HEK293 (cell line): ENCODE results near the gene SNRNP70.
A peak's percentile ranks its signal among the peaks of the same experiment; 100 is the strongest.

Source experiments
- BCL11A ChIP-seq: fragments of 450-650 bp; formaldehyde crosslinking; IDR thresholded peaks from 2 replicates; pipeline ENCODE4 v1.5.1; 2016; ENCODE audit warnings: low read depth, missing biosample characterization, missing genetic modification characterization
- GLIS1 ChIP-seq: fragments of 450-650 bp; formaldehyde crosslinking; IDR thresholded peaks from 2 replicates; pipeline ENCODE4 v1.5.1; 2016; ENCODE audit warnings: missing biosample characterization, missing genetic modification characterization
- HIC1 ChIP-seq: fragments of 450-650 bp; formaldehyde crosslinking; IDR thresholded peaks from 2 replicates; pipeline ENCODE4 v1.5.1; 2016; ENCODE audit warnings: missing biosample characterization, missing genetic modification characterization
- HOXD13 ChIP-seq: sonication (generic); formaldehyde crosslinking; IDR thresholded peaks from 2 replicates; pipeline ENCODE4 v1.8.0; 2022; ENCODE audit warnings: missing genetic modification reagents, borderline replicate concordance
- KLF9 ChIP-seq: fragments of 450-650 bp; formaldehyde crosslinking; IDR thresholded peaks from 2 replicates; pipeline ENCODE4 v1.5.1; 2016; ENCODE audit warnings: missing biosample characterization, missing genetic modification characterization, low read depth
- PATZ1 ChIP-seq: fragments of 450-650 bp; formaldehyde crosslinking; IDR thresholded peaks from 2 replicates; pipeline ENCODE4 v1.5.1; 2016; ENCODE audit warnings: missing biosample characterization, missing genetic modification characterization
- REST ChIP-seq: fragments of 450-650 bp; formaldehyde crosslinking; IDR thresholded peaks from 2 replicates; pipeline ENCODE4 v1.5.1; 2016; ENCODE audit warnings: missing biosample characterization, missing genetic modification characterization
- TRIM28 ChIP-seq: IDR thresholded peaks from 2 replicates; pipeline ENCODE4 v1.6.1; 2011; ENCODE audit warnings: low read length, control low read depth, borderline replicate concordance
- YY1 ChIP-seq: fragments of 450-650 bp; formaldehyde crosslinking; IDR thresholded peaks from 2 replicates; pipeline ENCODE4 v1.5.1; 2018; ENCODE audit warnings: missing biosample characterization, missing genetic modification characterization
- ZBTB20 ChIP-seq: fragments of 450-650 bp; formaldehyde crosslinking; IDR thresholded peaks from 2 replicates; pipeline ENCODE4 v1.5.1; 2016; ENCODE audit warnings: missing biosample characterization, missing genetic modification characterization
- ZBTB44 ChIP-seq: fragments of 450-650 bp; IDR thresholded peaks from 2 replicates; pipeline ENCODE4 v1.5.1; 2018; ENCODE audit warnings: missing biosample characterization, mild to moderate bottlenecking, missing genetic modification characterization
- ZBTB48 ChIP-seq: fragments of 450-650 bp; formaldehyde crosslinking; IDR thresholded peaks from 2 replicates; pipeline ENCODE4 v1.5.1; 2016; ENCODE audit warnings: missing biosample characterization, missing genetic modification characterization
- ZNF10 ChIP-seq: fragments of 450-650 bp; formaldehyde crosslinking; IDR thresholded peaks from 2 replicates; pipeline ENCODE4 v1.5.1; 2017; ENCODE audit warnings: missing biosample characterization, missing genetic modification characterization
- ZNF16 ChIP-seq: fragments of 450-650 bp; formaldehyde crosslinking; IDR thresholded peaks from 2 replicates; pipeline ENCODE4 v1.5.1; 2016; ENCODE audit warnings: low read depth, missing biosample characterization, missing genetic modification characterization
- ZNF239 ChIP-seq: fragments of 450-650 bp; formaldehyde crosslinking; IDR thresholded peaks from 2 replicates; pipeline ENCODE4 v1.5.1; 2016; ENCODE audit warnings: missing biosample characterization, missing genetic modification characterization
- ZNF248 ChIP-seq: fragments of 450-650 bp; formaldehyde crosslinking; IDR thresholded peaks from 2 replicates; pipeline ENCODE4 v1.5.1; 2017; ENCODE audit warnings: missing biosample characterization, missing genetic modification characterization
- ZNF391 ChIP-seq: fragments of 450-650 bp; formaldehyde crosslinking; IDR thresholded peaks from 2 replicates; pipeline ENCODE4 v1.5.1; 2016; ENCODE audit warnings: low read depth, missing biosample characterization, missing genetic modification characterization, borderline replicate concordance
- ZNF501 ChIP-seq: fragments of 450-650 bp; formaldehyde crosslinking; IDR thresholded peaks from 2 replicates; pipeline ENCODE4 v1.5.1; 2016; ENCODE audit warnings: missing biosample characterization, missing genetic modification characterization
- ZNF518A ChIP-seq: fragments of 450-650 bp; formaldehyde crosslinking; conservative IDR thresholded peaks from 2 replicates; pipeline ENCODE4 v1.5.1; 2016; ENCODE audit warnings: low read depth, missing biosample characterization, missing genetic modification characterization
- ZNF549 ChIP-seq: fragments of 450-650 bp; IDR thresholded peaks from 2 replicates; pipeline ENCODE4 v1.5.1; 2018; ENCODE audit warnings: missing biosample characterization, missing genetic modification characterization, mild to moderate bottlenecking, inconsistent platforms, moderate library complexity
- ZNF561 ChIP-seq: fragments of 450-650 bp; IDR thresholded peaks from 2 replicates; pipeline ENCODE4 v1.5.1; 2018; ENCODE audit warnings: missing biosample characterization, missing genetic modification characterization, borderline replicate concordance
- ZNF654 ChIP-seq: fragments of 450-650 bp; formaldehyde crosslinking; IDR thresholded peaks from 2 replicates; pipeline ENCODE4 v1.5.1; 2016; ENCODE audit warnings: low read depth, missing biosample characterization, missing genetic modification characterization
- ZNF701 ChIP-seq: fragments of 450-650 bp; formaldehyde crosslinking; IDR thresholded peaks from 2 replicates; pipeline ENCODE4 v1.5.1; 2016; ENCODE audit warnings: missing biosample characterization, missing genetic modification characterization
- ZNF830 ChIP-seq: fragments of 450-650 bp; IDR thresholded peaks from 2 replicates; pipeline ENCODE4 v1.5.0; 2018; ENCODE audit warnings: missing biosample characterization, missing genetic modification characterization, low read depth, mild to moderate bottlenecking, moderate library complexity
- ZSCAN30 ChIP-seq: fragments of 450-650 bp; IDR thresholded peaks from 2 replicates; pipeline ENCODE4 v1.5.1; 2018; ENCODE audit warnings: missing biosample characterization, mild to moderate bottlenecking, missing genetic modification characterization, moderate library complexity

Gene SNRNP70

GRCh38 chr19:49097453-49098288, 12.4 kb downstream of the SNRNP70 start (continued):
- TF ChIP-seq PATZ1 (tag by site-specific recombination) (peak; percentile 58; the same call in 1 of the 2 replicates), ZBTB20 (tag by site-specific recombination) (peak; percentile 75), ZNF501 (tag by site-specific recombination) (0 out of 2 replicates have a peak, but pooled peaks have one; percentile 20), ZNF830 (tag by site-specific recombination) (no peak), REST (tag by site-specific recombination) (no peak), YY1 (tag by site-specific recombination) (no peak), HIC1 (no peak), GLIS1 (tag by site-specific recombination) (peak; percentile 79), ZNF518A (no peak), KLF9 (tag by site-specific recombination) (no peak), ZBTB44 (tag by site-specific recombination) (peak; percentile 34; the same call in 1 of the 2 replicates), ZNF561 (no peak; the same call in 1 of the 2 replicates), ZNF391 (tag by site-specific recombination) (no peak), ZNF10 (tag by site-specific recombination) (no peak), ZBTB48 (tag by site-specific recombination) (no peak), ZSCAN30 (tag by site-specific recombination) (peak; percentile 87; the same call in 1 of the 2 replicates), HOXD13 (no peak), TRIM28 (0 out of 2 replicates have a peak, but pooled peaks have one; percentile 33), ZNF701 (tag by site-specific recombination) (no peak), ZNF248 (tag by site-specific recombination) (no peak), ZNF16 (no peak), ZNF549 (no peak), ZNF654 (tag by site-specific recombination) (peak; percentile 89), ZNF239 (no peak), BCL11A (tag by site-specific recombination) (no peak)
